HG03439 (cell line): Measurements from ENCODE around the gene PGM5.

Source experiments
- ATAC-seq: cut with Tn5 transposase; IDR thresholded peaks from one replicate; pipeline ENCODE4 v1.9.1; 2021; ENCODE audit warnings: mild to moderate bottlenecking, moderate library complexity; ENCODE audit not compliant: unreplicated experiment

PGM5 gene

GRCh38 chr9:68431307-68431706, 74.9 kb downstream of the PGM5 start:
- ATAC-seq: no peak

- no peak for ATAC-seq
Measured at GRCh38 chr9:68433531-68434110, 77.2 kb downstream of the PGM5 start.

- no peak for ATAC-seq
Measured at GRCh38 chr9:68437785-68438184, 81.4 kb downstream of the PGM5 start.

- ATAC-seq: no peak
Measured at GRCh38 chr9:68443624-68444023, 87.2 kb downstream of the PGM5 start.

- ATAC-seq: no peak
Measured at GRCh38 chr9:68446836-68447235, 90.4 kb downstream of the PGM5 start.

- ATAC-seq: no peak
Measured at GRCh38 chr9:68447611-68448010, 91.2 kb downstream of the PGM5 start.

- ATAC-seq: no peak
Measured at GRCh38 chr9:68454579-68455334, 98.3 kb downstream of the PGM5 start.

GRCh38 chr9:68455451-68455850, 99.0 kb downstream of the PGM5 start:
- ATAC-seq: no peak

- ATAC-seq: no peak
Measured at GRCh38 chr9:68457803-68458202, 101.4 kb downstream of the PGM5 start.

GRCh38 chr9:68458918-68459317, 102.5 kb downstream of the PGM5 start:
- no peak for ATAC-seq

- ATAC-seq: no peak
Measured at GRCh38 chr9:68462105-68462775, 105.8 kb downstream of the PGM5 start.

- no peak for ATAC-seq
Measured at GRCh38 chr9:68470067-68470466, 113.7 kb downstream of the PGM5 start.

GRCh38 chr9:68470634-68471033, 114.2 kb downstream of the PGM5 start:
- no peak for ATAC-seq

- ATAC-seq: no peak
Measured at GRCh38 chr9:68472119-68472518, 115.7 kb downstream of the PGM5 start.

- ATAC-seq: no peak
Measured at GRCh38 chr9:68473790-68474189, 117.4 kb downstream of the PGM5 start.

GRCh38 chr9:68476422-68476821, 120.0 kb downstream of the PGM5 start:
- no peak for ATAC-seq

GRCh38 chr9:68476847-68477246, 120.4 kb downstream of the PGM5 start:
- no peak for ATAC-seq

- no peak for ATAC-seq
Measured at GRCh38 chr9:68480807-68481206, 124.4 kb downstream of the PGM5 start.

- ATAC-seq: no peak
Measured at GRCh38 chr9:68482548-68482947, 126.1 kb downstream of the PGM5 start.

- ATAC-seq: no peak
Measured at GRCh38 chr9:68488126-68488525, 131.7 kb downstream of the PGM5 start.

- ATAC-seq: no peak
Measured at GRCh38 chr9:68489646-68490045, 133.2 kb downstream of the PGM5 start.

- ATAC-seq: no peak
Measured at GRCh38 chr9:68492806-68493205, 136.4 kb downstream of the PGM5 start.
